T-cell (primary cell): ENCODE results near the gene CCDC149. TPM values are rescaled to one million over a fixed set of nuclear protein-coding genes. Genes with fewer than 3 reads are reported as not detected.

Experiments
- ATAC-seq, 4 experiments: fragments of 200-7000 bp in 3 of 4; fragments of 150-1000 bp in 1 of 4; cut with Tn5 transposase; replicated peaks in 1 of 4; 1 replicate in 3 of 4; 2 replicates in 1 of 4; pipeline ENCODE4 v1.10.0; 2021; ENCODE audit warnings: moderate library complexity in 3 of 4, mild to moderate bottlenecking in 2 of 4, moderate number of reproducible peaks in 1 of 4
- CTCF ChIA-PET, 2 donors: fragments of 300-600 bp; sonication (Branson Sonifier 250); formaldehyde crosslinking; loops; one replicate each; lab custom pipeline; 2022; ENCODE audit warnings: antibody characterized with exemption in 2 of 2; lab: Charles Lee
- POLR2A ChIA-PET, 2 donors: fragments of 300-600 bp; sonication (Branson Sonifier 250); formaldehyde crosslinking; loops; one replicate each; lab custom pipeline; 2022; ENCODE audit warnings: antibody characterized with exemption in 2 of 2; lab: Charles Lee
- DNase-seq, 35 experiments: peaks; one replicate each; pipeline versions ENCODE4 v3.0.0 to v3.0.0-alpha.2; 2013 to 2023
- H3K27ac ChIP-seq: one replicate; pipeline ENCODE4 v1.5.1; 2013; ENCODE audit warnings: low read length
- H3K27me3 ChIP-seq, 2 experiments: replicated peaks in 1 of 2; 1 replicate in 1 of 2; 2 replicates in 1 of 2; pipeline versions ENCODE4 v1.6.1 to v1.7.0; 2013; ENCODE audit warnings: low read length in 1 of 2, mixed read lengths in 1 of 2; ENCODE audit not compliant: control insufficient read depth in 2 of 2, insufficient read depth in 2 of 2; ENCODE audit errors: extremely low read depth in 1 of 2
- H3K36me3 ChIP-seq, 2 donors: 1 replicate in 1 of 2; 2 replicates in 1 of 2; pipeline versions ENCODE4 v1.6.1 to v1.7.0; 2013; ENCODE audit warnings: low read length in 1 of 2; ENCODE audit not compliant: control insufficient read depth in 2 of 2, insufficient read depth in 1 of 2; ENCODE audit errors: extremely low read depth in 1 of 2
- H3K4me1 ChIP-seq, 2 experiments: 1 replicate in 1 of 2; 2 replicates in 1 of 2; pipeline versions ENCODE4 v1.6.1 to v1.7.0; 2013; ENCODE audit warnings: low read length in 2 of 2, mixed read lengths in 1 of 2; ENCODE audit not compliant: insufficient read depth in 2 of 2, control insufficient read depth in 1 of 2; ENCODE audit errors: extremely low read depth in 1 of 2
- H3K4me3 ChIP-seq, 2 donors: 1 replicate in 1 of 2; 2 replicates in 1 of 2; pipeline versions ENCODE4 v1.5.1 to v1.7.0; 2013; ENCODE audit warnings: mild to moderate bottlenecking in 2 of 2, low read length in 1 of 2, moderate library complexity in 1 of 2; ENCODE audit not compliant: control insufficient read depth in 1 of 2; ENCODE audit errors: extremely low read depth in 1 of 2
- H3K9me3 ChIP-seq: 2 replicates; pipeline ENCODE4 v1.7.0; 2013
- H3K27ac Mint-ChIP-seq, 2 donors: one replicate each; pipeline ENCODE4 v1.8.0; 2020 to 2021; ENCODE audit warnings: mild to moderate bottlenecking in 2 of 2, mixed read lengths in 2 of 2
- H3K27me3 Mint-ChIP-seq, 2 donors: one replicate each; pipeline ENCODE4 v1.8.0; 2021 to 2022; ENCODE audit warnings: mixed read lengths in 2 of 2
- H3K36me3 Mint-ChIP-seq: one replicate; pipeline ENCODE4 v1.8.0; 2021; ENCODE audit warnings: mixed read lengths
- H3K4me1 Mint-ChIP-seq, 3 donors: one replicate each; pipeline ENCODE4 v1.8.0; 2020 to 2022; ENCODE audit warnings: mixed read lengths in 3 of 3, mild to moderate bottlenecking in 1 of 3
- H3K4me3 Mint-ChIP-seq, 3 donors: one replicate each; pipeline ENCODE4 v1.8.0; 2020 to 2022; ENCODE audit warnings: mild to moderate bottlenecking in 3 of 3, mixed read lengths in 3 of 3, moderate library complexity in 3 of 3
- H3K9me3 Mint-ChIP-seq, 3 donors: one replicate each; pipeline ENCODE4 v1.8.0; 2020 to 2022; ENCODE audit warnings: mixed read lengths in 3 of 3
- WGBS: methylation state at CpG from one replicate; pipeline ENCODE4 v1.1.5; 2013; ENCODE audit warnings: missing lambda C conversion rate; ENCODE audit not compliant: insufficient coverage; 5-methylcytosine and 5-hydroxymethylcytosine counted together
- total RNA-seq, 35 experiments: library from RNA in 6 of 35; stranded (reverse) in 6 of 35; fragments of 120-200 nt in 1 of 35; gene quantifications; one replicate each; pipeline versions ENCODE4 v1.2.1 to v1.2.4 and lab custom pipeline; 2013 to 2026

Gene CCDC149
- total RNA-seq, 5 donors from 2014 or later (not counting 1 experiment from before 2014, with no cell fraction given): 0.20 to 0.41 (median 0.25) TPM; not detected in 2

GRCh38 chr4:24930151-24930550, 17.3 kb upstream of the CCDC149 start:
- H3K36me3 ChIP-seq: no peaks in the 10 kb centered on the region
- H3K4me1 ChIP-seq: no peaks in the 10 kb centered on the region
- Mint-ChIP-seq H3K4me1 (no peaks in the 10 kb centered on the region), H3K4me3 (no peak overlapping the region), H3K36me3 (no peaks in the 10 kb centered on the region), H3K27ac (no peak overlapping the region), H3K9me3 (peaks cover 0 to 8% (median 7%) of the 10 kb centered on the region in 3 donors), H3K27me3 (peaks cover 8 to 12% of the 10 kb centered on the region in 2 donors)
- ATAC-seq (no peak), DNase-seq (no peak)
- ChIA-PET POLR2A (no interaction called here), CTCF (no interaction called here)
- no peak overlapping the region for H3K4me3 ChIP-seq
- H3K27me3 ChIP-seq: no peaks in the 10 kb centered on the region
- H3K9me3 ChIP-seq: no peaks in the 10 kb centered on the region
- no CpG with 5 or more reads among the region's 1 CpG for WGBS
- H3K27ac ChIP-seq: no peak overlapping the region

- peaks cover 6 to 8% of the 10 kb centered on the region in 2 donors for H3K27me3 Mint-ChIP-seq
- H3K4me1 Mint-ChIP-seq: no peaks in the 10 kb centered on the region
- peaks cover 0 to 8% (median 0%) of the 10 kb centered on the region in 3 donors for H3K9me3 Mint-ChIP-seq
- H3K36me3 ChIP-seq: no peaks in the 10 kb centered on the region
- ATAC-seq (no peak), DNase-seq (no peak)
- H3K4me3 ChIP-seq: no peak overlapping the region
- H3K27ac ChIP-seq: no peak overlapping the region
- no peaks in the 10 kb centered on the region for H3K27me3 ChIP-seq
- no peaks in the 10 kb centered on the region for H3K36me3 Mint-ChIP-seq
- no peaks in the 10 kb centered on the region for H3K9me3 ChIP-seq
- WGBS: 57% methylated on average over 1 of the region's 2 CpGs
- H3K4me1 ChIP-seq: no peaks in the 10 kb centered on the region
- H3K27ac Mint-ChIP-seq: no peak overlapping the region
- H3K4me3 Mint-ChIP-seq: no peak overlapping the region
- ChIA-PET POLR2A (no interaction called here), CTCF (no interaction called here)
Measured at GRCh38 chr4:24928708-24929107, 15.9 kb upstream of the CCDC149 start.

- 100% methylated on average over 2 of the region's 4 CpGs for WGBS
- DNase-seq: no peak
Measured at GRCh38 chr4:24927049-24927448, 14.2 kb upstream of the CCDC149 start.

GRCh38 chr4:24924309-24924781, 11.5 kb upstream of the CCDC149 start:
- H3K4me1 ChIP-seq: no peaks in the 10 kb centered on the region
- H3K36me3 ChIP-seq: no peaks in the 10 kb centered on the region
- no peak overlapping the region for H3K4me3 Mint-ChIP-seq
- H3K9me3 ChIP-seq: no peaks in the 10 kb centered on the region
- no peaks in the 10 kb centered on the region for H3K4me1 Mint-ChIP-seq
- POLR2A ChIA-PET: interaction anchor here in 1 of 2 donors (0.5 kb wide), 1 partner anchor 415 kb away, joined by 3 read pairs; no protein-coding TSS in a partner anchor
- WGBS: no CpG with 5 or more reads among the region's 3 CpGs
- no peak overlapping the region for H3K27ac ChIP-seq
- H3K4me3 ChIP-seq: no peak overlapping the region
- H3K36me3 Mint-ChIP-seq: no peaks in the 10 kb centered on the region
- CTCF ChIA-PET: no interaction called here
- no peaks in the 10 kb centered on the region for H3K27me3 ChIP-seq
- peaks cover under 1 to 14% of the 10 kb centered on the region in 2 donors for H3K27me3 Mint-ChIP-seq
- no peak for DNase-seq
- H3K9me3 Mint-ChIP-seq: peaks cover 3 to 12% (median 7%) of the 10 kb centered on the region in 3 donors
- H3K27ac Mint-ChIP-seq: no peak overlapping the region
- no peak for ATAC-seq

More at GRCh38 chr4:24927049-24927448, 14.2 kb upstream of the CCDC149 start:
- Histone ChIP-seq H3K9me3 (no peaks in the 10 kb centered on the region), H3K4me3 (no peak overlapping the region), H3K36me3 (no peaks in the 10 kb centered on the region), H3K4me1 (no peaks in the 10 kb centered on the region), H3K27ac (no peak overlapping the region), H3K27me3 (no peaks in the 10 kb centered on the region)
- no peak for ATAC-seq
- peaks cover 0 to 4% (median 0%) of the 10 kb centered on the region in 3 donors for H3K9me3 Mint-ChIP-seq
- H3K4me3 Mint-ChIP-seq: no peak overlapping the region
- no peak overlapping the region for H3K27ac Mint-ChIP-seq
- ChIA-PET POLR2A (no interaction called here), CTCF (no interaction called here)
- H3K27me3 Mint-ChIP-seq: peaks cover 6 to 13% of the 10 kb centered on the region in 2 donors
- no peaks in the 10 kb centered on the region for H3K36me3 Mint-ChIP-seq
- H3K4me1 Mint-ChIP-seq: no peaks in the 10 kb centered on the region

- no peaks in the 10 kb centered on the region for H3K9me3 ChIP-seq
- CTCF ChIA-PET: no interaction called here
- no peak overlapping the region for H3K27ac ChIP-seq
- H3K9me3 Mint-ChIP-seq: peaks cover 3 to 14% (median 9%) of the 10 kb centered on the region in 3 donors
- no peaks in the 10 kb centered on the region for H3K36me3 ChIP-seq
- DNase-seq (no peak), ATAC-seq (no peak)
- H3K27me3 Mint-ChIP-seq: peaks cover 0 to 14% of the 10 kb centered on the region in 2 donors
- H3K4me1 Mint-ChIP-seq: no peaks in the 10 kb centered on the region
- H3K4me3 ChIP-seq: no peak overlapping the region
- no CpG with 5 or more reads among the region's 1 CpG for WGBS
- no peaks in the 10 kb centered on the region for H3K36me3 Mint-ChIP-seq
- H3K27me3 ChIP-seq: no peaks in the 10 kb centered on the region
- POLR2A ChIA-PET: no interaction called here
- H3K4me1 ChIP-seq: no peaks in the 10 kb centered on the region
- no peak overlapping the region for H3K27ac Mint-ChIP-seq
- no peak overlapping the region for H3K4me3 Mint-ChIP-seq
Measured at GRCh38 chr4:24923550-24923949, 10.7 kb upstream of the CCDC149 start.

- no peaks in the 10 kb centered on the region for H3K4me1 ChIP-seq
- no peak overlapping the region for H3K27ac ChIP-seq
- ATAC-seq (no peak), DNase-seq (no peak)
- H3K4me1 Mint-ChIP-seq: no peaks in the 10 kb centered on the region
- no peak overlapping the region for H3K4me3 Mint-ChIP-seq
- no peaks in the 10 kb centered on the region for H3K9me3 ChIP-seq
- no peak overlapping the region for H3K27ac Mint-ChIP-seq
- H3K4me3 ChIP-seq: no peak overlapping the region
- peaks cover 2 to 10% of the 10 kb centered on the region in 2 donors for H3K27me3 Mint-ChIP-seq
- H3K9me3 Mint-ChIP-seq: peaks cover 3 to 14% (median 9%) of the 10 kb centered on the region in 3 donors
- no peaks in the 10 kb centered on the region for H3K36me3 ChIP-seq
- CTCF ChIA-PET: no interaction called here
- no CpG with 5 or more reads among the region's 2 CpGs for WGBS
- POLR2A ChIA-PET: no interaction called here
- H3K27me3 ChIP-seq: no peaks in the 10 kb centered on the region
- H3K36me3 Mint-ChIP-seq: no peaks in the 10 kb centered on the region
Measured at GRCh38 chr4:24923002-24923401, 10.2 kb upstream of the CCDC149 start.
